LoVo (cell line): ENCODE results near the gene ASTN2.

Experiments used
- DNase-seq: peaks from one replicate; pipeline ENCODE4 v3.0.0-alpha.2; 2016; ENCODE audit warnings: low spot score

Gene ASTN2

DNA sequence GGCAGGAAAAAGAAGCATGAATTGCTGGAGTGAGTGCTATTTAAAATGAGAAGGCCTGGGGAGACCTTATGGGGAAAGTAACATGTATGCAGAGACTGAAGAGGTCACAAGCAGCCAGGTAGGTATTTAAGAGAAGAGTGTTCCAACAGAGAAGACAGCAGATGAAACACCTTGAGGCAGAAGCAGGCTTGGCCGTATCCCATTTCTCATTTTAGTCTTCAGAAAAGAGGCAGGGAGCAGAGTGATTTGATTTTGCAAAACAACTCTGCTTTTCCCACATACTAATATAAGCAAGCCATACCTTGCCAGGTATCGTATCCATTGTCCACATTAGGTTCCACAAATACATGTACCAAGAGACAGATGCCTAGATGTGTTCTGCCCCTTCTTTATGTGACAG, 244.3 kb downstream of the ASTN2 start:
- no peak for DNase-seq

DNA sequence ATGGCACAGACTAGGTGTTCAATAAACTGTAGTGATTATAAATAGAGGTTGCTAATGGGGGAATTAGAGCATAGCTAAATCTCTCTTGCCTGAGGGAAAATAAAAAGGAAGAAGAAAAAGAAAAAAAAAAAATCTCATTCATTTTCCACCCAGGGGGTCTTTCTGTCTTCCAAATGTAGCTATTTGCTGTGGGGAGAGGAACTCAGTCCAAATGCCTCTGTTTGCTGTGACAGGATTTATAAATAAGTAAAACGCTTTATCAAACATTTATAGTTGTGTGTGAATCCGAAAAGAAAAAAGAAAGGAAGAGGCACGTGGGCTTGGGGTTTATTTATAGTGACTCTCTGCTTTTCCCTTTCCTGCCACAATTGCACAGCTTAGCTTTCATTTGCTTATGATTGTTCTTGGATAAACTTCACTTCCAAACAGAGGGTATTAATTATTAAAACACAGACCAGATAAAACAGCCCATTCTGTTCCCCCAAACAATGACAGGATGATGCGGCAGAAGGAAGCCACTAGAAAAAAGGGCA, 245.7 kb downstream of the ASTN2 start:
- DNase-seq: no peak

DNA sequence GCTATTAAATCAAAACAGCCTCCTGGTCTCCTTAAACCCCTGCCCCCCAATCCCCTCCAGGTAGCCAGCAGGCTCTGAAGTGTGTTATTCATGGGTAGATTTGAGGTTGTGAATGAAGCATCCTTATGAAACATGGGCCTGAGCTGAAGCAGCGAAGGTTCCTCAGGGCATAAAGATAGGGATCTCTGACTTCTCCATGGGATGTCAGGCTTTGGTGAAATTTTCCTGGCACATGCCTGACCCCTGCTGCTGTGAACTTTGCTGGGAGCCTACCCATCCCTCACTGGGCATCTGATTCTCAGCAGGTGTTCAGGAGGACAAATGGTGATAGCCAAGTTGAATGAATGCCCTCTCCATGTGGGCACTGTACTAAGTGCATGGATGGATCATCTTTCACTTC, 250.3 kb downstream of the ASTN2 start:
- no peak for DNase-seq

DNA sequence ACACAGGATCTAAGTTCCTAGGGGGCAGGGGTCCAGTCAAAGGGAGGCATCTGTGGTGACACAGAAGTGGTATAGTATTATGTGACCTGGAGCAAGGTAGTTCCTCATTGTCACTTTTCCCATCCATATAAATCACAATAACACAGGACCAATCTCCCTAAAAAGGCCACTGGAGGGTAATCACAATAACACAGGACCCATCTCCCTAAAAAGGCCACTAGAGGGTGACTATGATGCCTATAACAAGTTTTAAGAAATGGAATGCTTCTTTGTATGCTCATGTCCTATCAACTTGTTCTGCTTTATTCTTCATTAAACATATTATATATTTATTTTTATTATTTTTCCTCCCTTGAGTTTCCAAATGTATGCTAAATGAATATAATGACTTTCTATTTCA, 254.6 kb downstream of the ASTN2 start:
- DNase-seq: no peak

DNA sequence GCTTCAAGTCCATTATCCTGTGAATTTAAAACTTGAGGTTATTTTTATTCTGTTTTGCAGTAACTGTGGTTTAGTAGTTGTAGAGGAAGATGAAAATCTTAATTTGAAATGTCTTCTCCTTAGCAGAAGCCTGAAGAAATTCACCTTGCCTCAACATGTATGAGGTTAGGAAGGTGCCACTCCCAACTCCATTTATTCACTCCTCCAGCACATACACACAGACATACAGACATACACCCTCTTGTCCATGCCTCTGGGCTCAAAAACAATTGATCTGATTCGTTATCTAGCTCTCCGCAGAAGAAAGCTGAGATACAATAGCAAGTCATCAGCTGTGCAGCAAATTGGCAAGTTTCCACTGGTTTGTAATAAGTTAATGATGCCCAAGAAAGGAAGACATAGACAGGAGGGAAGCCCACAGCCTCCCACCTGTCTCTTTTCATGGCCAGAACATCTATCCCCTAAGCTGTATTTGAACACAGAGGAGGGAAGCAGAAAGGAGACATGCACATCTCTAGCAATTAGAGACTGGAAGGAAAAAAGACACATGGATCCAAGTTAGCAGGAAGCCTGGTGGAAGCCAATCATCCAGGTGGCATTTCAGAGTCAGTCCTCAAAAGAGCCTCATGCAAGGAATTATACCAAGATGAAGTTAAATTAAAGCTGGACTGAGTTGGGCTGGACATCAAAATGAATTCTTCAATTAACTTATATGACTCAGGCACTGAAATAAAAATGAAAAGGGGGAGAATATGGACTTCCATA, 257.9 kb downstream of the ASTN2 start:
- DNase-seq: no peak

DNA sequence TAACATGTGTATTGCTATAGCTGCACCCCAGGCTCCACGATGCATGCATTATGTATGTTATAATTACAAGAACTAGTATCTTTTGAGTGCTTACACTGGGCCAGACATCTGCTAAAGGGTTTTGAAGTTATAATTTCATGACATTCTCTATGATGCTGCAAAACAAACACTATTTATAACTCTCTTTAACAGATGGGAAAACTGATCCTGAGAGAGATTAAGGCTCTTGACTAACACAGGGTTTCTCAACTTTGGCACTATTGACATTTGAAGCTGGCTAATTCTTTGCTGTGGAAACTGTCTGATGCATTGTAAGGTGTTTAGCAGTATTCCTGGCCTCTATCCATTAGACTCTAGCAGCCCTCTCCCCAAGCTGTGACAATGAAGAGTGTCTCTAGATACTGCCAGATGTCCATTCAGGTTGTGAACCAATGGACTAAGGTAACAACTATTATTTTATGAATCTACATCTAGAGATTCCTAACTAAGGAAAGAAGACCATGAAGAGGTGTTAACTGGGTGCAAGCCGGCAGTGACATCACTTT, 258.6 kb downstream of the ASTN2 start:
- DNase-seq: no peak

DNA sequence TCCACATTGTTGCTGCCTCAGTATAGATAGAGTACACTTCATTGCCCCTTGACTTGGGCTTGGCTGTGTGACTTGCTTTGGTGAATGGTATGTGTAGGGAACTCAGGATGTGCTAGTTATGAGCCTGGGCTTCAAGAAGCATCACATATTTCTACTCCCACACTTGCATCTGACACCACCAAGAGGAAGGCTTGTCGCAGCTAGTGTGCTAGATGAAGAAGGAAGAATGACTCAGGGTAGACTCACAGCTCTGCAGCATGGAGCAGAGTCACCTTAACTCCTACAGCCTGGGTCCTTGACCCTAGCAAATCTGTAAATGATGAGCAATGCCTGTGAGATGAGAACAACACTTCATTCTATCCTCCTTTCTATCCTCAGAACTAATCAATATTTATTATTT, 261.8 kb downstream of the ASTN2 start:
- no peak for DNase-seq

DNA sequence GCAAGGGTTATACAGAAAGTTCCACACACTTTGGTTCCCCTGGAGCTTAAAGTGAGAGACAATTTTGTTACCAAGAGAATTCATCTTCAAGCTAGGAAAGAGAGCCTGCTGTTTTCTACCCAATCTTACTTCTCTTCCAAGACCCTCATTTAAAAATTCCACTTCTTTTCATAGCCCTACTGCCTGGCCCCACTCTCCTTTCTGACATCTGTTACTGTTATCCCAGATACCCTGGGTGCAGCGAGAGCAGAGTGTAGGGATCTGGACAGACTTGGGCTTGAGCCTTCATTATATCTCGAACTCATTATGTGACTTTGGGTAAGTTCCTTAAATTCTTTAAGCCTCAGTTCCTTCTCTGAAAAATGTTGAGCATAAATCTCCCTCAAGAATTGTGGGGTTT, 263.1 kb downstream of the ASTN2 start:
- no peak for DNase-seq

DNA sequence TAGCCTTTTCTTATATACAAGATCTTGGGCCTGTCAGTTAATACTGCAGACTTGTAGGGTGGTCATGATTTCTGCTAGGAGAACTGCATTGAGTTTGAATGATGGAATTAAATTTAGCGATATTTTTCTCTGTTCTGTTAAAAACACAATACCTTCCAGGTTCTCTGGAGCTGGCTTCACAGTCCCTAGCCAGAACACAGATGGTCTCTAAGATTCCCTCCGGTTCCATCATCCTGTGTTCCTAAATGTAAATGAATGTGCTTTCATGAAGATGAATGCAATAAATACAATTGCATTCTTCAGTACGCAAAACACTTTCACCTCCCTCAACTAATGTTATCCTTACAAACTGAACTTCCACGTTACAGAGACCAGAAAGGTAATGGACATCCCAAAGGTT, 264.9 kb downstream of the ASTN2 start:
- no peak for DNase-seq

DNA sequence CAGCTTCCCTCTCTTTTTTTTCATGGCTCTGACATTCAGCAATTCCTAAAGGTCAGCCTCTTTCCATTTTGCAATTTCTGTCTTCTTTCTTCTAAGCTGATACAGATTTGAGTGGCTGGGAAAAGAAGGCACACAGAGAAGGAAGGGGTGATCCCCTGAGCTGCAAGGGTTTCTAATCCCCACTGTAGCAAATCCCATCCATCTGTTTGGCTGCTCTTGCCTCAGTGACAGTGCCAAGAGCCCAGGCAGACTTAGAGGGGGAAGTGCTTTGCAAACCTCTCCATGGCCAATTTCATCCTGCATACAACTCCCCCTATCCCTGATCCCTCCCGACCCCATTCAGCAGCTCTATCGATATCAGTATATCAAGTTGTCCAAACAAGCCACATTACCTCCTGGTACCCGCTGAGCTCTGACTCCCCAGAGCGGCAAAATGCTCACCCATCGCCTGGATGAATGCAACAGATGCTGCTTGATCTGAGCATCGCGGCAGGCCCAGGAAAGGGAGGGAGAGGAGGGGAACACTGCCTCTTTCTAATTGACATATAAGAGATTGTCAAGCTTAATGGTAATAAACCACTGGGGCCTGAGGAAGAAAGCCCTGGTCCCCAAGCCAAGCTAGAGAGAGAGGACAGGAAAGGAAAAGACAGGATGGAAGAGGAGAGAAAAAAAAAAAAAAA, 268.9 kb downstream of the ASTN2 start:
- no peak for DNase-seq

DNA sequence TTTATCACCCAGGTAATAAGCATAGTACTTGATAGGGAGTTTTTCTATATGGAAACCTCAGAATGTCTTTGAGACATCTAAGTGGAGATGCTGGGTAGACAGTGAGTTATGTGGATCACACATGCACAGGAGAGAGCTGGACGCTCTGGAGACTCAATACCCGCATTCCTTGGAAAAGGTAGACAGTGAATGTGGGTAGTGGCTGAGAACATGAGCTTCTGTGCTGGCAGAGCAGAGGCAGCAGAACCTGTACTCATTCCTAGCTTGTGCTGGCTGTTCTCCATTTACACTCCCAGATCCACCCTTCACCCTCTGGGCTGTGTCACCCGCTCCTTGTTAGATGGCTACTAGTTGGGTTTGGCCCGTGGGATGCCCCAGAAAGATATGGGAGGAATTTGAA, 269.8 kb downstream of the ASTN2 start:
- no peak for DNase-seq

DNA sequence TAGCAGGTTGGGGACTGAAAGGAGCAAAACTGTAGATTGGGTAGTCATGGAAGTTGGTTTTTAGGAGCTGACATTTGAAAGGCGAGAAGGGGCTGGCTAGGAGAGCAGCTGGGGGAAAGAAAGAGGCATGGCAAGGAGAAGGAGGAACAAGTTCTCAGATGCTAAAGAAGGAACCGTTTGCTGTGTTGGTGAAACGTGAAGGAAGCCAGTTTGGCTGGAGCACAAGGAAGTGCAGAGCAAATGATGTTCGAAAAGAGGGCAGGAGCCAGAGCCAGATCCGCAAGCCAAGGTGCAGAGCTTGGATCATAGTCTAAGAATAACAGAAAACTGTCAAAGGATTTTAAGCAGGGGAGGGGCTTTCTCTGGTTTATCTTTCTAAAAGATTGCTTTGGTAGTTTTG, 276.6 kb downstream of the ASTN2 start:
- DNase-seq: no peak

DNA sequence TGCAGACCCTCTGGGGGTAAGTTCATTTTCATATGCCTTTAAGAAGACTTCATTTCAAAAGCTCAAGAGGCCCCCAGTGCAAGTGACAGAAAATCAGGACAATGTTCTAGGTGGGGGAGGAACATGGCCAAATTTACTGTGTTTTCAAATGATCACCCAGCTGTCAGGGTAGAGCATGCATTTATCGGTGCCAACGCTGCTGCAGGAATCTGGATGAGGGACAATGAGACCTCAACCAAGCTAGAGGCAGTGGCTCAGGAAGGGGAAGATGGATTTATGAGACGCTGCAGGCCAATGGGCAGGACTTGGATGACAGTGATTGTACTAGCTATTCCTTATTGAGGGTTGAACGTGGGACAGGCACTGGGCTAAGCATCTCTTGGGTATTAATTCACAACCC, 278.4 kb downstream of the ASTN2 start:
- no peak for DNase-seq

DNA sequence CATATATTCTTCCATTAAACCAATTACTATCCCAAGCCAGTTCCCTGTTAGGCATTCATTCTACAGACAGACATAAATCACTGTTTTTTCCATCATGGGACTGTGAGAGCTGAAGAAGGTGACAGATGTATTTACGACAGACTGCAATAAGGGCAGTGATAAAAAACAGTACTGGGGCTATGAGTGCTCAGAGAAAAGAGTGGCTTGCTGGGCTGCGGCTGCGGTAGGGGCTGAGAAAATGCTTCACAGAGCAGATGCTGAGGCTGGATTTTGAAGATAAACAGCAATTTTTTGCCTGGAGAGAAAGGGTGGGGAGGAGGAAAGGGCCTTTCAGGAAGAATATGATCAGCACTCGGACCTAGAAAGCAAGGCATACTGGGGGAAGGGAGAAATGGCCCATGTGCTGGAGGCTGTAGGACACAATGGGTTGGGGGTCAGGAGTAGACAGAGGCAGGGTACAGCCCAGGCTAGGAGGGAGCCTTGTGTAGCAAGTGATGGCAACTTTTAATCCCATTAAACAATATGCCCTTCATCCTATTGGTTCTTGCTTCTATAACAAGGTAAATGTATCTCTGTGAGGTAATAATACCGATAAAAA, 279.3 kb downstream of the ASTN2 start:
- DNase-seq: no peak

DNA sequence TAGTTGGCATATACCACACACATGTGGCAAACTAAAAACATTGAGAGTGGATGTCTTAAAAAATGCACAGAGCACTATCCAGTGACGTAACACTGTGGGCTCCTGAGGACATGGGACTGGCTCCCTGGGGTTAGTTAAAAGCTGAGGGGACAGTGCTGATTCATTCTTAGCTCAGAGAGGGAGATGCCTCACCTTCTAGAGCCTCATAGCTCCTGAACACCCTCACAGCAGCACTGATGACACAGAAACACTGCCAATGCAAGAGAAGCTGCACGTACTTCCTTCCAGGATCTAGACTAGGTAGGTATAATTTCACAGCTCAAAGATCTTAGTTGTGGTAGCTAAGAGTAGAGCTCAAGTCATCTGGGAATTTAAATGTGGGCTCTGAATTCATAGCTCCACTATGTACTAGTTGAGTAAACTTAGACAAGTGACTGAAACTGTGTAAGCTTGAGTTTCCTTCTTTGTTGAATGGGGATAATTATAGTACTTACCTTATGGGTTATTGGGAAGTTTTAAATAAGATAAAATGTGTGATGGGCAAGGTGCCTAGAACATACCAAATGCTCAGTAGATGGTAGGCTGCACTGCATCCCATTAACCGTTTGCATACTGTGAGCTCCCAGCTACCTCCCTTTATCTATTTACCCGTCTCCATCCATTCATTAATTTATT, 279.9 kb downstream of the ASTN2 start:
- no peak for DNase-seq

DNA sequence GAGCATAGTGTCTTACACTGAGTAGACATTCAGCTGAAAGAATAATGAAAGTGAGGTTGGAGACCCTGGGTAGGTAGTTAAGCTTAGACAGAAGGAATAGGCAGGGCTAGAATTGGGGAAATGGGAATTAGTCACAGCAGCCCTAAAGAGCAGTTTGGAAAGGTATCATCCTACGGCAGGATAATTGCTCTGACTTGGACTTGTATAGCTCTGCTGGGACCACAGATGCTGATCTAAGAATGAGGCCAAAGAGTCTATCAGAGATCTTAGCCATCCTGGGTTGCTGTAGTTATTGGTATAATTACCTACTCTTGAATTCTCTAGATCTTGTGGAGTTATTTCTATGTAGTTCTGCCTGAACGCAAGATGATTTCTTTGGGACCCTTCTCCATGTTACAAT, 288.0 kb downstream of the ASTN2 start:
- DNase-seq: no peak

DNA sequence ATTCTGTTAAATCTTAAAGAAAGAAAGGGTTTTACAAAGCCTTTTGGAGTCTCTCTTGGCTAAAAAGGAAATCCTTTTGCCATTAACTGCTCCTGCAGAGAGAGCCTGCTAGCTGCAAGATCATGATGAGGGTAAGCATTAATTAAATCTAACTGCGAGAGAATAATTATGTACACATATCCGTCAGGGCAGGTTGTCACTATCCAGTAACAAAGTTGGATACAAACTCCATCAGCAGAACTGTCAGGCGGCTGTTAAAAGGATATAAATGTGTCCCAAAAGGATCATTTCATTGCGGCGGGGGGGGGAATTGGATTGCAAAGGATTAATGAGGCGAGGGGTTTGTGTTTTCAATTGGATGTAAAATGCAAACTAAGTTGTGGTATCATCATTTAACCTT, 289.3 kb downstream of the ASTN2 start:
- no peak for DNase-seq

DNA sequence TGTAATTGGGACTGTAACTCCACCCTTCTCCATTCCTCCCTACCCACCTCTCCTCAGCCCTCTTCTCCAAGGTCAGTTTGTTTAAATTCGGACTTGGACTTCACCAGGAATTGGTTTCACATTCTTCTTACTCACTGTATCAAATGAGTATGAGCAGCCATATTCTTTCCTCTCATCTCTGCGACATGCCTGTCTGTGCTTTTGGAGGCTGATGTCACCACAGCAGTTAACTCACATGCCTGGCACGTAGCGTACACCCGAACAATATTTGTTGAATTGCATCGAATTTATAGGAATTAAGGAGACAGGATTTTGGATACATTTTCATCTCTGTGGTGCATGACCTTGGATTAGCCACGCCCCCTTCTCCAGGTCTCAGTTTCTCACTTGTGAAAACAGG, 291.1 kb downstream of the ASTN2 start:
- DNase-seq: no peak

DNA sequence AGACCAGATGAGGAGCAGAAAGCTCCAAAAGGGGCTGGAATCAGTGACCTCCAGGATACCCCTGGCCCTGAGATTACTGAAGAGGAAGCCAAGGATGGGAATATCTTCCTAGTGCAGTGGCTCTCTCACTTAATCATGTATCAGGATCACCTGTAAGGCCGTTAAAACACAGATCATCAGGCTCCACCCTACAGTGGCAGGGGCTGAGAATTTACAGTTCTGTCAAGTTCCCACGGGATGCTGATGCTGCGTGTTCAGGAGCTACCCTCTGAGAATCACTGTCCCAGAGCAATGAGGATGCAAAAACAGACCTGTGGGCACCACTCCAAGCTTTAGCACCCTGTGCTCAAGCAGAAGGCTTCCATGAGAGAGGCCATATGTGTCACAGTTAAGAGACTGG, 291.9 kb downstream of the ASTN2 start:
- DNase-seq: no peak

DNA sequence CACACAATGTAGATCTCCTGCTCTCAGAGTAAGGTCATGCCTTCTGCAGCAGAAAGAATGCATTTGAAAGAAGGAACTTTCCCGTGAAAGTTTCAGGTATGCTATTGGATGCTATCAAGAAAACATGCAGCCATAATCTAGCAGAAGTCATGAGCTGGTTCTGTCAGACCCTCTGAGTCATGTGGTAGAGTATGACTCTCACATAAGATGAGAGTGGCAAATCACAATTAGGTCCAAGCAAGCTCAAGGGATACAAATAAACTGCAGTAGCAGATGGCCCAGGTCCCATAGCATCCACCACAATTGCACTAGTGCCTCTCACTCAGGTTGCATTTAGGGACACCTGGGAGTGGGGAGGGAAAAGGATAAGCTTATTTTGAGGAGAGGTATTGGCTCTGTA, 292.8 kb downstream of the ASTN2 start:
- no peak for DNase-seq

DNA sequence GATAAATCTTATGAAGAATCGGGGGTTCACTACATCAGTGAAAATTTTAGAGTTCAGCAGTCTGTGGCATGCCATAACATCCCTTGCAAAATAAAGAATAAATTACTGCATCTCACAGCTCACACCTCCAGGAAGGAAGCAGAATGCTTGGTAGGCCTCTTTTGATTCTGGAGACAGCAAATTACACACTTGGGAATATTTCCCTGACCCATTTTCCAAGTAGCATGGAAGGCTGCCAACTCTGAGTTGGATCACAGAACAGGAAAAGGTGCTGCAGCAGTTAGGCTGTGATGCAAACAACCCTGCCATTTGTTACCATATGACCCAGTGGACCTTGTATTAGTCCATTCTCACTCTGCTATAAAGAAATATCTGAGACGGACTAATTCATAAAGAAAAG, 293.5 kb downstream of the ASTN2 start:
- no peak for DNase-seq

DNA sequence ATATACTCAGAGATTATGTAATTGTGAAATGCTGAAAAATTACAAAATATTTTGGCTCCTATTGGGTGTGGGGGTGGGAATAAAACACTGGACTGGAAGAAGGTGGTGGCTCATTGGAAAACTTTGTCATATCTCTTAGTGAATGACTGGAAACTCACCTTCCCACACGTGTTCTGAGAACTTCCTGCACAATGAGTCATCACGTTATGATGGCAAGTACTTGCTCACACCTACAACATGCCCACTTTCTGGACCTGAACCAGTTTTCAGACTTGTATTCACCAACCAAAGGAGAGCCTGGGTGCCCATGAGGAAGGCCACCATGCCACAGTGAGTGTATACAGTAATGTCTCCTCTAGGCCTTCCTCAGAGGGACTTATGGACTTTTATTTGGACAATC, 294.8 kb downstream of the ASTN2 start:
- DNase-seq: no peak

DNA sequence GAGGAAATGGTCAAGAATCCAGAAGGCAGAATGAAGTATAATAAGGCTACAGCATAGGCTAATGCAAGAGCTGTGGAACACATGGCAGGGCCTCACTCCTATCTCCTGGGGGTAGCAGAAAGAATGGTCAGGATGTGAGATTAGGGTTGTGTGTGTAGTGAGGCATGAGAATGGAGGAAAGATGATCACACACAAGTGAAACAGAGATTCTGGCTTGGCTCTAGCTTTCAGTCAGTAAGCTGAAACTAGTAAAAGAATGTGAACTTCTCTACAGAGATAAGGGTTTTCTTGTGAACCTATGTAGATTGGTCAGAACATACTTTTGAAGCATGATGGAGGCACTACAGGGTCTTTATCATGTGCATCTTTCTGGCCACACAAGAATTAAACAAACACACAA, 298.8 kb downstream of the ASTN2 start:
- DNase-seq: no peak
